Keratinocyte (primary cell): ENCODE results near the gene DLL4. TPM values are rescaled to one million over a fixed set of nuclear protein-coding genes. Genes with fewer than 3 reads are reported as not detected.

ENCODE experiments used
- DNase-seq: peaks from one replicate; pipeline ENCODE4 v3.0.0-alpha.2; 2011; ENCODE audit warnings: low read depth, missing footprints, low spot score
- FAIRE-seq: peaks from 2 replicates; lab custom pipeline; 2011; peaks lifted over from hg19 to GRCh38; lab: Jason Lieb, UNC
- H2AFZ ChIP-seq: 2 replicates; pipeline ENCODE4 v1.6.0; 2012; ENCODE audit warnings: low read length, control low read depth, inconsistent platforms; ENCODE audit not compliant: control insufficient read depth
- H3K27ac ChIP-seq: 2 replicates; pipeline ENCODE4 v1.5.1; 2011; ENCODE audit warnings: low read length; ENCODE audit not compliant: control insufficient read depth, insufficient read depth
- H3K27me3 ChIP-seq: 3 replicates; pipeline ENCODE4 v1.6.0; 2011; ENCODE audit warnings: low read length; ENCODE audit not compliant: control insufficient read depth, insufficient read depth; ENCODE audit errors: extremely low read depth
- H3K36me3 ChIP-seq, 2 experiments: 2 replicates in 1 of 2; 3 replicates in 1 of 2; pipeline ENCODE4 v1.5.1; 2011; ENCODE audit warnings: low read length in 2 of 2, mild to moderate bottlenecking in 1 of 2; ENCODE audit not compliant: control insufficient read depth in 2 of 2, insufficient read depth in 2 of 2; ENCODE audit errors: extremely low read depth in 1 of 2
- H3K4me1 ChIP-seq: 3 replicates; pipeline ENCODE4 v1.5.1; 2011; ENCODE audit warnings: low read length; ENCODE audit not compliant: control insufficient read depth, insufficient read depth; ENCODE audit errors: extremely low read depth
- H3K4me2 ChIP-seq: 3 replicates; pipeline ENCODE4 v1.6.0; 2011; ENCODE audit warnings: low read depth, low read length; ENCODE audit not compliant: control insufficient read depth, insufficient read depth; ENCODE audit errors: extremely low read depth
- H3K4me3 ChIP-seq, 3 experiments: fragments of 200-600 bp in 1 of 3; sonication (generic) in 1 of 3; 2 replicates in 2 of 3; 3 replicates in 1 of 3; pipeline ENCODE4 v1.5.1; 2011 to 2016; ENCODE audit warnings: low read length in 3 of 3, mild to moderate bottlenecking in 3 of 3, control low read depth in 2 of 3, inconsistent platforms in 1 of 3, low read depth in 1 of 3, mixed read lengths in 1 of 3, mixed run types in 1 of 3, moderate library complexity in 1 of 3; ENCODE audit not compliant: control insufficient read depth in 2 of 3, insufficient read depth in 2 of 3; ENCODE audit errors: extremely low read depth in 1 of 3
- H3K79me2 ChIP-seq: 2 replicates; pipeline ENCODE4 v1.6.0; 2012; ENCODE audit warnings: low read length; ENCODE audit not compliant: control insufficient read depth, insufficient read depth
- H3K9ac ChIP-seq: 3 replicates; pipeline ENCODE4 v1.6.0; 2011; ENCODE audit warnings: low read length; ENCODE audit not compliant: control insufficient read depth, insufficient read depth; ENCODE audit errors: extremely low read depth
- H3K9me1 ChIP-seq: 3 replicates; pipeline ENCODE4 v1.6.0; 2011; ENCODE audit warnings: low read length; ENCODE audit not compliant: control insufficient read depth, insufficient read depth; ENCODE audit errors: extremely low read depth
- H3K9me3 ChIP-seq: 2 replicates; pipeline ENCODE4 v1.5.1; 2012; ENCODE audit warnings: low read depth, low read length; ENCODE audit not compliant: control insufficient read depth
- H4K20me1 ChIP-seq: 3 replicates; pipeline ENCODE4 v1.6.0; 2011; ENCODE audit warnings: low read length; ENCODE audit not compliant: control insufficient read depth, insufficient read depth; ENCODE audit errors: extremely low read depth
- EZH2 ChIP-seq: IDR thresholded peaks from one replicate; pipeline ENCODE4 v1.6.1; 2012; ENCODE audit warnings: inconsistent platforms, mild to moderate bottlenecking, low read length, moderate library complexity
- dilution Hi-C: fragments of 300-500 bp; cut with MboI; formaldehyde crosslinking; loops from one replicate; pipeline ENCODE4 v1.7.0; 2020; ENCODE audit warnings: low sequenced_read_pairs; ENCODE audit not compliant: extremely low pct_ligation_motif_present
- polyA plus RNA-seq, 5 experiments: library from polyadenylated mRNA; depleted of rRNA in 3 of 5; stranded (reverse) in 3 of 5; stranded (forward) in 1 of 5; unstranded in 1 of 5; fragments of >200 nt; gene quantifications; 1 replicate in 1 of 5; 2 replicates in 3 of 5; 3 replicates in 1 of 5; pipeline versions ENCODE4 v1.2.1 to v1.2.3, GENCODE V29; 2011 to 2012; ENCODE audit warnings: missing spikeins in 2 of 5, low read depth in 1 of 5, low replicate concordance in 1 of 5
- TF ChIP-seq, protein P1 (sequence below), 3 experiments: IDR thresholded peaks in 1 of 3; conservative IDR thresholded peaks in 1 of 3; optimal IDR thresholded peaks in 1 of 3; 2 replicates in 2 of 3; 3 replicates in 1 of 3; pipeline versions ENCODE3 to v1.5.1; 2011; ENCODE audit warnings: low read length in 3 of 3, mild to moderate bottlenecking in 3 of 3, moderate library complexity in 2 of 3, control low read depth in 1 of 3, inconsistent platforms in 1 of 3; ENCODE audit not compliant: insufficient read depth in 2 of 3; ENCODE audit errors: extremely low read depth in 1 of 3

Gene DLL4
- polyA plus RNA-seq, 1 donor (not counting 4 experiments of a cell fraction or from before 2014, with no cell fraction given) = not detected

DNA sequence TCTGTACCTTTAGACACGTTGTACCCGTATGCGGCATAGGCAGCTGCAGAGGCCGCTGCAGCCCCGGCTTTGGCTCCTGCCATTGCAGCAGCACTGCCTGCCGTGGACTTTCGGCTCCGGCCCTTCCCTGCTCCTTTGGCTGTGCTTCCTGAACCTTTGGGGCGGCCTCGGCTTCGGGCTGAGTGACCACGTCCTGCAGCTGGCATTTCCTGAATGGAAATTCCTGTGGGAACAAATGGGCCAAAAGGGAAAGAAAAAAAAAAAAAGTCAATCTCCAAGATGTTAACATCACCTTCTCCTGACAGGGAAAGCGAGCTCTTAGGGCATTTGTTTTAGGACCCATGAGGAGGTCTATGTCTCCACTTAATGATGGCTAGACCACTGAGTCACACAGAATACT, 53.7 kb downstream of the DLL4 start:
- no peak for DNase-seq
- Histone ChIP-seq H3K4me1 (no peaks in the 10 kb centered on the region), H3K9me3 (no peaks in the 10 kb centered on the region), H3K9ac (no peak overlapping the region), H4K20me1 (no peaks in the 10 kb centered on the region), H3K27me3 (no peaks in the 10 kb centered on the region), H3K4me2 (no peak overlapping the region), H3K9me1 (no peaks in the 10 kb centered on the region), H2AFZ (no peak overlapping the region), H3K4me3 (no peak overlapping the region), H3K36me3 (peaks cover 58 to 82% of the 10 kb centered on the region in 2 experiments), H3K27ac (no peak overlapping the region), H3K79me2 (no peaks in the 10 kb centered on the region)
- dilution Hi-C loops = no loop called here
- FAIRE-seq = no peak
- TF ChIP-seq, protein P1, sequence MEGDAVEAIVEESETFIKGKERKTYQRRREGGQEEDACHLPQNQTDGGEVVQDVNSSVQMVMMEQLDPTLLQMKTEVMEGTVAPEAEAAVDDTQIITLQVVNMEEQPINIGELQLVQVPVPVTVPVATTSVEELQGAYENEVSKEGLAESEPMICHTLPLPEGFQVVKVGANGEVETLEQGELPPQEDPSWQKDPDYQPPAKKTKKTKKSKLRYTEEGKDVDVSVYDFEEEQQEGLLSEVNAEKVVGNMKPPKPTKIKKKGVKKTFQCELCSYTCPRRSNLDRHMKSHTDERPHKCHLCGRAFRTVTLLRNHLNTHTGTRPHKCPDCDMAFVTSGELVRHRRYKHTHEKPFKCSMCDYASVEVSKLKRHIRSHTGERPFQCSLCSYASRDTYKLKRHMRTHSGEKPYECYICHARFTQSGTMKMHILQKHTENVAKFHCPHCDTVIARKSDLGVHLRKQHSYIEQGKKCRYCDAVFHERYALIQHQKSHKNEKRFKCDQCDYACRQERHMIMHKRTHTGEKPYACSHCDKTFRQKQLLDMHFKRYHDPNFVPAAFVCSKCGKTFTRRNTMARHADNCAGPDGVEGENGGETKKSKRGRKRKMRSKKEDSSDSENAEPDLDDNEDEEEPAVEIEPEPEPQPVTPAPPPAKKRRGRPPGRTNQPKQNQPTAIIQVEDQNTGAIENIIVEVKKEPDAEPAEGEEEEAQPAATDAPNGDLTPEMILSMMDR (optimal IDR thresholded peaks at IDR 0.05 in 1 of 3, IDR thresholded peaks at IDR 0.05 in 1 of 3, conservative IDR thresholded peaks at IDR 0.05 in 1 of 3; ENCODE audit: extremely low read depth in 1 of 3, insufficient read depth in 2 of 3, low read length in 3 of 3) = no peak
- TF ChIP-seq EZH2 = no peak

DNA sequence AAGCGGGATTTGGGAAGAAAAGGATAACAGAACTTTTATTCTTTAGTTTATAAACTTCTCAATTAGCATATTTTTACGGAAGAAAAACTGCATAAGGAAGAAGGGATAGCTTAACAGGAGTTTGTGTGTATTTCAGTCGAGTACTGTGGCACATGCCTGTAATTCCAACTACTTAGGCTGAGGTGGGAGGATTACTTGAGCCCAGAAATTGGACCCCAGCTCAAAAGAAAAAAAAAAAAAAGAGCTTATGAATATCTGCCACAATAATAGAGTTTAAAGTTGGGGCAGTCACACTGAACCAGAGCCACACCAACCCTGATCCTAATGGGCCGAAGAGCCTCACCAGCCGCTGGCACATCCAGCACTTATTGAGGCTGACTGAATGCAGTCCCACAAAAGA, 55.3 kb downstream of the DLL4 start:
- dilution Hi-C loops = no loop called here
- H3K9ac ChIP-seq = no peak overlapping the region

More for the DNA sequence above, 55.3 kb downstream of the DLL4 start:
- Histone ChIP-seq H3K27ac (no peak overlapping the region), H3K4me2 (no peak overlapping the region), H3K79me2 (no peaks in the 10 kb centered on the region), H3K36me3 (peaks cover 49 to 75% of the 10 kb centered on the region in 2 experiments), H2AFZ (no peak overlapping the region), H3K4me3 (no peak overlapping the region), H3K27me3 (no peaks in the 10 kb centered on the region), H4K20me1 (no peaks in the 10 kb centered on the region), H3K9me3 (no peaks in the 10 kb centered on the region), H3K9me1 (no peaks in the 10 kb centered on the region), H3K4me1 (no peaks in the 10 kb centered on the region)
- FAIRE-seq (no peak), DNase-seq (no peak)
- TF ChIP-seq EZH2 = no peak
- TF ChIP-seq, protein P1 (optimal IDR thresholded peaks at IDR 0.05 in 1 of 3, IDR thresholded peaks at IDR 0.05 in 1 of 3, conservative IDR thresholded peaks at IDR 0.05 in 1 of 3; ENCODE audit: extremely low read depth in 1 of 3, insufficient read depth in 2 of 3, low read length in 3 of 3) = no peak
